HepG2 (cell line): ENCODE data around the gene GSPT1. TPM values are rescaled to one million over a fixed set of nuclear protein-coding genes. Genes with fewer than 3 reads are reported as not detected.

Experiments used
- CSRNP2 ChIP-seq: sonication (generic); formaldehyde crosslinking; conservative IDR thresholded peaks from 2 replicates; pipeline ENCODE4 v1.8.0; 2022; ENCODE audit warnings: low read depth, missing genetic modification reagents
- FOXK1 ChIP-seq: sonication (generic); formaldehyde crosslinking; IDR thresholded peaks from 2 replicates; pipeline ENCODE4 v1.4.0; 2020; ENCODE audit warnings: low read depth, missing genetic modification reagents, borderline replicate concordance
- KDM1A ChIP-seq: IDR thresholded peaks from 2 replicates; pipeline ENCODE4 v1.6.1; 2016; ENCODE audit warnings: missing compliant biosample characterization
- MBD4 ChIP-seq: IDR thresholded peaks from 2 replicates; pipeline ENCODE4 v1.6.1; 2012; ENCODE audit warnings: low read length, inconsistent platforms, borderline replicate concordance
- MIER3 ChIP-seq: IDR thresholded peaks from 2 replicates; pipeline ENCODE4 v1.6.1; 2016; ENCODE audit warnings: missing compliant biosample characterization, borderline replicate concordance
- PAWR ChIP-seq: sonication (generic); formaldehyde crosslinking; IDR thresholded peaks from 2 replicates; pipeline ENCODE4 v1.4.0; 2020; ENCODE audit warnings: missing genetic modification reagents, mild to moderate bottlenecking, borderline replicate concordance
- PAX8 ChIP-seq: sonication (generic); formaldehyde crosslinking; IDR thresholded peaks from 2 replicates; pipeline ENCODE4 v1.8.0; 2022; ENCODE audit warnings: mild to moderate bottlenecking, missing genetic modification reagents, borderline replicate concordance
- PPARG ChIP-seq: conservative IDR thresholded peaks from 2 replicates; pipeline ENCODE4 v1.6.1; 2016; ENCODE audit warnings: missing biosample characterization, missing genetic modification reagents
- RORA ChIP-seq: sonication (generic); formaldehyde crosslinking; IDR thresholded peaks from 2 replicates; pipeline ENCODE4 v1.5.0; 2020; ENCODE audit warnings: mild to moderate bottlenecking, missing genetic modification reagents, moderate library complexity
- ZNF280B ChIP-seq: sonication (generic); formaldehyde crosslinking; IDR thresholded peaks from 2 replicates; pipeline ENCODE4 v1.5.0; 2020; ENCODE audit warnings: missing genetic modification reagents, mild to moderate bottlenecking, borderline replicate concordance
- ZNF564 ChIP-seq: sonication (generic); formaldehyde crosslinking; IDR thresholded peaks from 2 replicates; pipeline ENCODE4 v1.8.1; 2023; ENCODE audit warnings: mild to moderate bottlenecking, missing genetic modification reagents
- ZNF691 ChIP-seq: sonication (generic); formaldehyde crosslinking; IDR thresholded peaks from 2 replicates; pipeline ENCODE4 v1.4.0; 2020; ENCODE audit warnings: missing genetic modification reagents, low read depth, mild to moderate bottlenecking, borderline replicate concordance
- ZSCAN22 ChIP-seq: sonication (generic); formaldehyde crosslinking; IDR thresholded peaks from 2 replicates; pipeline ENCODE4 v1.4.0; 2020; ENCODE audit warnings: mild to moderate bottlenecking, missing genetic modification reagents
- polyA plus RNA-seq, 8 experiments: library from polyadenylated mRNA; depleted of rRNA in 3 of 8; stranded (reverse) in 7 of 8; unstranded in 1 of 8; fragments of >200 nt; fragmentation: Illumina TruSeq in 4 of 8; extraction: Trizol in 4 of 8; gene quantifications; 2 replicates each; pipeline versions ENCODE4 v1.2.1 to v1.2.3, GENCODE V29; 2011 to 2016; ENCODE audit warnings: low read depth in 4 of 8, missing spikeins in 1 of 8, mixed read lengths in 1 of 8; ENCODE audit not compliant: insufficient read depth in 1 of 8
- total RNA-seq, 5 experiments: library from RNA; depleted of rRNA; stranded (reverse); fragments of >200 nt; fragmentation: Illumina TruSeq; extraction: Trizol; gene quantifications; 2 replicates each; pipeline ENCODE4 v1.2.3, GENCODE V29; 2016; ENCODE audit warnings: low read depth in 1 of 5
- TF ChIP-seq, protein P1 (sequence below), 2 experiments: fragments of 450-650 bp in 1 of 2; sonication (generic) in 1 of 2; formaldehyde crosslinking in 1 of 2; IDR thresholded peaks; 2 replicates each; pipeline versions ENCODE4 v1.6.1 to v1.8.0; 2016 to 2022; ENCODE audit warnings: antibody characterized with exemption in 1 of 2, mild to moderate bottlenecking in 1 of 2, missing genetic modification reagents in 1 of 2

GSPT1 gene
- total and polyA plus RNA-seq, 2 of the 13 experiments (the other 11 are each of a cell fraction or from before 2014, with no cell fraction given): 120 to 316 TPM

DNA sequence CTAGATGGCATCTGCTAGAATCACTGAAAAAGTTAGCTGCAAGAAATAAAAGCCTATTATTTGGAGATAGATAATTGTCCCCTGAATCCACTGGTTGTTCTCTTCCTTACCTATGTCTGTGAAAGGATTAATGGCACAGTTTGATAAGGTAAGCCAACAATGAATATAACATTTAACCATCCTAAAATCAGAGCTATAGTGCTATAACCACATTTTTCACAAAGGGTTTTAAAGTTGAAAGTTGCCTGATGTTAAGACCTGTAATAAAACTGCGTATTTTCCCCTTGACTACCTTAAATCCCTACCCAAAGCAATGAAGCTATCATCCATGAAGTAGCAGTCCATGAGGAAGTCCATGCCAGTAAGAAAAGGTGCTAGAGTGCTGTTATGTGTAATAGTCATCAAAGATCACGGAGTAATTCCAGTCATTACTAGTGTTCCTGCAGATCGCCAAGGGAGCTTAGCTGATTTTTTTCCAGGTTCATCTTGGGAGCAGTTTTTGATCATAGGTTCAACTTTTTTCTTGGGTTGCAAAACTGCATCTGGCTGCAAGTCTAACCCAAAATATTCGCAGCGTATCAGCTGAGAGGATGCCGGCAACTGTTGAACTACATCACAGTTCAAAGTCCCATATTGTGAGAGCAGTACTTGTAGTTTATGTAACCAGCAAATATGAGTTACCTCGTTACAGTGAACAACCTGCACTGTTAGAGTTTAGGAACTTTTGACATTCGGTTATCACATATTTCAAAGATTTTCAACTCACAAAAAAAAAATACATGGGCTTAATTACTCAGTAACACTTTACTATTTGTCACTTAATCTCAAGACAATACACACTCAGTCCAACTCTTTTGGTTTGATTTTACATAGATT lies 46.2 kb downstream of the GSPT1 start (continued):
- TF ChIP-seq MIER3 (CRISPR knock-in tag) (peak; percentile 80; the same call in 1 of the 2 replicates), RORA (no peak), ZNF691 (CRISPR knock-in tag) (peak; percentile 55; the same call in 1 of the 2 replicates), FOXK1 (CRISPR knock-in tag) (peak; percentile 82; the same call in 1 of the 2 replicates), CSRNP2 (CRISPR knock-in tag) (no peak), PPARG (0 out of 2 replicates have a peak, but pooled peaks have one; percentile 54), ZNF280B (CRISPR knock-in tag) (no peak), KDM1A (CRISPR knock-in tag) (peak; percentile 94), PAWR (CRISPR knock-in tag) (no peak), MBD4 (peak; percentile 89; the same call in 1 of the 2 replicates), ZNF564 (no peak), ZSCAN22 (CRISPR knock-in tag) (no peak), PAX8 (CRISPR knock-in tag) (no peak)
- TF ChIP-seq, protein P1, sequence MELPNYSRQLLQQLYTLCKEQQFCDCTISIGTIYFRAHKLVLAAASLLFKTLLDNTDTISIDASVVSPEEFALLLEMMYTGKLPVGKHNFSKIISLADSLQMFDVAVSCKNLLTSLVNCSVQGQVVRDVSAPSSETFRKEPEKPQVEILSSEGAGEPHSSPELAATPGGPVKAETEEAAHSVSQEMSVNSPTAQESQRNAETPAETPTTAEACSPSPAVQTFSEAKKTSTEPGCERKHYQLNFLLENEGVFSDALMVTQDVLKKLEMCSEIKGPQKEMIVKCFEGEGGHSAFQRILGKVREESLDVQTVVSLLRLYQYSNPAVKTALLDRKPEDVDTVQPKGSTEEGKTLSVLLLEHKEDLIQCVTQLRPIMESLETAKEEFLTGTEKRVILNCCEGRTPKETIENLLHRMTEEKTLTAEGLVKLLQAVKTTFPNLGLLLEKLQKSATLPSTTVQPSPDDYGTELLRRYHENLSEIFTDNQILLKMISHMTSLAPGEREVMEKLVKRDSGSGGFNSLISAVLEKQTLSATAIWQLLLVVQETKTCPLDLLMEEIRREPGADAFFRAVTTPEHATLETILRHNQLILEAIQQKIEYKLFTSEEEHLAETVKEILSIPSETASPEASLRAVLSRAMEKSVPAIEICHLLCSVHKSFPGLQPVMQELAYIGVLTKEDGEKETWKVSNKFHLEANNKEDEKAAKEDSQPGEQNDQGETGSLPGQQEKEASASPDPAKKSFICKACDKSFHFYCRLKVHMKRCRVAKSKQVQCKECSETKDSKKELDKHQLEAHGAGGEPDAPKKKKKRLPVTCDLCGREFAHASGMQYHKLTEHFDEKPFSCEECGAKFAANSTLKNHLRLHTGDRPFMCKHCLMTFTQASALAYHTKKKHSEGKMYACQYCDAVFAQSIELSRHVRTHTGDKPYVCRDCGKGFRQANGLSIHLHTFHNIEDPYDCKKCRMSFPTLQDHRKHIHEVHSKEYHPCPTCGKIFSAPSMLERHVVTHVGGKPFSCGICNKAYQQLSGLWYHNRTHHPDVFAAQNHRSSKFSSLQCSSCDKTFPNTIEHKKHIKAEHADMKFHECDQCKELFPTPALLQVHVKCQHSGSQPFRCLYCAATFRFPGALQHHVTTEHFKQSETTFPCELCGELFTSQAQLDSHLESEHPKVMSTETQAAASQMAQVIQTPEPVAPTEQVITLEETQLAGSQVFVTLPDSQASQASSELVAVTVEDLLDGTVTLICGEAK (IDR thresholded peaks at IDR 0.05): no peak
- TF ChIP-seq, protein P1 (CRISPR knock-in tag; IDR thresholded peaks at IDR 0.05): no peak
